Stimulated activated naive CD4-positive, alpha-beta T cell (primary cell): ENCODE data around the gene COL4A4.

Experiments used
- DNase-seq, 6 experiments: peaks; one replicate each; lab custom pipeline; 2025; lab: John Stamatoyannopoulos, UW

The COL4A4 gene

DNA sequence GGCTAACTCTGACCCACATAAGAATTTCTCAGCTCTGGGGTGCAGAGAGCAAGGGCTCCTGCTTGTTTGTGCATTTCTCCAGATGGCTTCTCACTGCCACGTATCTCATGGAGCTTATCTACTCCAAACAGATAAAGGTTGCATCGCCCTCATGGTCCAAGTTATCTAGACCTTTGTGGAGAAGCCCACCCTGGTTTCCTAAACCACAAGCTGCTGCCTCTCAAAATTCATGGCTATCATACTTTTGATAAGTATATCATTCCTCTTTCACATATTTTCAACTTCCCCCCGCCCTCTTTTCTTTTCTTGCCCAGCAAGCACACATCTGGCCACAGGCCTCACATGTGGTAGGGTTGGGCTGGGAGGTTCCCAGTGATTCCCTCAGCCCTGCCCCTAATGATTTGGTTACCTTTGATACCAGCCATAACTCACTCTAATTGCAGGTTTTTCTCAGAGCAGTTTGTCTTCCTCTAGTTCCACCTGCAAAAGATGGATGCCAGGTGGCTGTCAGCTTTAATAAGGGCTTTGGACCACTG lies 182.1 kb downstream of the COL4A4 start:
- no peak for DNase-seq

GRCh38 chr2:226979004-226979403 lies 185.0 kb downstream of the COL4A4 start:
- DNase-seq = no peak

DNA sequence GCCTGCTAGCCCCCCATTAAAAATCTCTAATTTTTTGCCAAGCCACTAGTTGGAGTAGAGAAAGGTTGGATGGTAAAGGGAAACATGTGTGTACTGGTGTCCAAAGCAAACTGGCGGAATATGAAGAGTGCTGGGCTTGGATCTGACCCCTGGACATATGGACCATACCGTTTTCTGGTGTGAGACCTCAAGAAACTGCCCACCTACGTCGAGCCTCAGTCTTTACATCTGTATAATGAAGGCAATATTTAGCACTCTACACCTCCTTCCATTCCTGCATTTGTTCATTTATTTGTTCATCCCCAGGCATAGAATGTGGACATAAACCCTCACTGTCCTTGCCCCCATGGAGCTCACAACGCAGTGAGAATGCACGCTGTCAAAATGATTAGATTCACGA lies 185.7 kb downstream of the COL4A4 start:
- no peak for DNase-seq

DNA sequence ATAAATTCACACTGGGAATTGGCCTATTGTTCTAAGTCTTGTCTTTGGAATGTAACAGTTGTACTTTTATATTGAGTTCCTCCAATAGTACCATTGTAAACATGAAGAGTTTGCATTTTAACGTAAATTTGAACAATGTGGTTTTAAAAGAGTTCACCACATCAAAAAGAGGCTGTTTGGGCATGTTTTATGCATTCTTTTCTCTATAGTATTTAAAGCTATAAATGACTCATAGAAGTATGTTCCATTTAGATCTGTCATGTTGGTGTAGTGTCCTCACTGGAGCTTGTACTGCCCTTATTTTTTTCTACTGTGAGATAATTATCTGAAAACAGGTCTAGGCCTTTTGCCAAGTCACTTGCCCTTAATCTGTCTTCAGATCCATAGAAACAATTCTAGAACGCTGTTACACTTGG lies 186.2 kb downstream of the COL4A4 start:
- DNase-seq = no peak

GRCh38 chr2:226973816-226974215 lies 190.2 kb downstream of the COL4A4 start:
- DNase-seq = no peak

DNA sequence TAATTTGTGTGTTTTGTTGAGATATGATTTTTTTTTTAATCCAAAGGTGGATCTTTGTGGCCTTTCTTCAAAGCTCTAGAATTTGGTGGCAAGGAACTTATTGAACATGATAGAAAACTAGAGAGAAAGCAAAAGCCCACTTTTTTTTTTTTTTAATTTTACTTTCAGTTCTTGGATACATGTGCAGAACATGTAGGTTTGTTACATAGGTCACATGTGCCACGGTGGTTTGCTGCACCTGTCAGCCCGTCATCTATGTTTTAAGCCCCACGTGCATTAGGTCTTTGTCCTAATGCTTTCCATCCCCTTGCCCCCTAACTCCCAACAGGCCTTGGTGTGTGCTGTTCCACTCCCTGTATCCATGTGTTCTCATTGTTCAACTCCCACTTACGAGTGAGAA lies 192.2 kb downstream of the COL4A4 start:
- DNase-seq = no peak

GRCh38 chr2:226971084-226971483 lies 192.9 kb downstream of the COL4A4 start:
- DNase-seq = peak in 2 of 6 experiments; percentile 7 to 14

DNA sequence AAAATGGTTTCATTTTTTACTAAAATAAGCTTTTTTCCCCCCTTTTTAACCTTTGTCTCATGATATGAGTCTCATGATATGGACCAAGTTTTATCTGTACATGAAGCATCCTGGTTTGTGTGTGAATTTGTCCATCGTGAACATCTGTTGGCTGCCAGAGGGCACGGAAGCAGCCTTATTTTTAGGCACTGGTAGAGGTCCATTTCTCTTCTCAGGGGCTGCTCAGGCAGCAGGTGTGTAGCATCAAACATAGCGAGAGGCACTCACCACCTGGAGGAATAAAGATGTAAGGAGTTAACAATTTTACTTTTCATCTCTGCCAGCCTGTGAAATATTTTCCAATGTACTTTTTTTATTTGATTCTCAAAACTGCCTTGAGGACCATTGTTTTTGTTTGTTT lies 193.6 kb downstream of the COL4A4 start:
- DNase-seq = no peak

- DNase-seq = no peak
These were observed 194.5 kb downstream of the COL4A4 start for GRCh38 chr2:226969417-226970080.

DNA sequence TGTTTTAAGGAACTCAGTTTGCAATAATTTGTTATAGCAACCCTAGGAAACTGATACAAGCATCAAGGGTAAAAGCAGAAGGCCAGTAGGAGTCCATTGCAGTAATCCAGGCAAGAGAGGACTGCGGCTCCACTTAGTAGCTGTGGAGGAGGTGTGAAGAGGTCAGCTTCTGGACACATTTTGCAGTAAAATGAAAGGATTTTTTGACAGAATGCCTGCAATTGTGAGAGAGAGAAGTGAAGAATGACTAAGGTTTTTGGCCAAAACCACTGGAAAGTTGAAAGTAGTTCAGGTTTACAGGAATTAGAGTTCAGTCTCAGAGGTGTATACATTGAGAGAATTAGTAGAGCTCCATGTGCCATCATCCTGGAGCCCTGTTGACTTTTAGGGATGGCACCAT lies 198.6 kb downstream of the COL4A4 start:
- DNase-seq = no peak

DNA sequence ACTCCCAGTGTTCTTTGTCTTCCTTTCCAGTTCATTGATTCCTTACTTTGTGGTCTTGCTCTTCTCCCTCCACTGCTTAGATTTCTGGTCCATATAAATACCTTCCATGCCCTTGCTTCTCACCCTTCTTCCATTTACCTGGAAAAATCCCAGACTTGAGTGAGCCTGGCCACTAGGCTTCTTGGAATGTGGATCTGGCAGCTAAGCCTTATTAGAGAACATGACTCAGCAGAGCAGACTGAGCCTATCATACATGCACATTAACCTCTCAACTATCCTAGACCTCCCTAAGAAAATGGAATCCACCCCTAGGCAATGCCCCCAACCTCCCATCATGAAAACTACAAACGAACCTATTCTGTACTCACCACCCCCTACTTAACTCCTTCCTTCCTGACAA lies 200.5 kb downstream of the COL4A4 start:
- no peak for DNase-seq

GRCh38 chr2:226962176-226962773 lies 201.7 kb downstream of the COL4A4 start:
- DNase-seq = no peak

- no peak for DNase-seq
These were observed 204.6 kb downstream of the COL4A4 start for GRCh38 chr2:226959418-226959817.

DNA sequence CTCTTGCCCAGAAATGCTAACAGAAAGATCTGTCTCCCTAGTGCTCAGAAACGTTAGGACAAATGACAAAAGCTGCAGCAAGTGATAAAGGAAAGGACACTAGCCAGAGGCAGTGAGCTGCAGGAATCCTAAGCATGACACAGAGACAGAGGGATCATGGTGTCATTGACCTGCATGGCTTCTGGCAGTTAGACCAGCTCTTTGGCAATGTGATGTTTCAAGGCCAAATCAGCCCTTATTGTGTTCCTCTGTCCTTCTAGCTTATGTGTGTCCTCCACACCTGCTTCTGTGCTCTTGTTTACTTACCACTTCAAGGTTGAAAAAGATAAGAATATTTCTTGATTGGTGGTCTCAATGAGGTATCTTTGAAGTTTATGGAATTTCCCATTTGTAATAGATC lies 207.3 kb downstream of the COL4A4 start:
- DNase-seq = no peak

DNA sequence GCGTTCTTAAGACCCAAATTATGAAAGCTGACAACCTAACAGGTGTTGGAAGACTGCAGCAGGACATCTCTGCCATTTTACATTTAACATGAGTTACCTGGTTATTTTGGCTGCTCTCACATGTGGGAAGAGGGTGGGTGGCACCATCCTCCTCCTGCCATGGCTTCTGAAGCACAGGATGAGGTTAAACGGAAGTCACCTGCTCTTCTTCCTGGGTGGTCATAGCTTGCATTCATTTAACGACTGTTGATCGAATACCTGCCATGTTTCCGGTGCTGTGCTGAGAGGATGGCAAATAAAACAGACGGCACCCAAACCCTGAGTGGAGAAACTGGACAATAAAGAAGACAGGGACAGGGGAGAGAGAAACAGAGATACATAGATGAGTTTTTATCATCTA lies 210.2 kb downstream of the COL4A4 start:
- DNase-seq = no peak

DNA sequence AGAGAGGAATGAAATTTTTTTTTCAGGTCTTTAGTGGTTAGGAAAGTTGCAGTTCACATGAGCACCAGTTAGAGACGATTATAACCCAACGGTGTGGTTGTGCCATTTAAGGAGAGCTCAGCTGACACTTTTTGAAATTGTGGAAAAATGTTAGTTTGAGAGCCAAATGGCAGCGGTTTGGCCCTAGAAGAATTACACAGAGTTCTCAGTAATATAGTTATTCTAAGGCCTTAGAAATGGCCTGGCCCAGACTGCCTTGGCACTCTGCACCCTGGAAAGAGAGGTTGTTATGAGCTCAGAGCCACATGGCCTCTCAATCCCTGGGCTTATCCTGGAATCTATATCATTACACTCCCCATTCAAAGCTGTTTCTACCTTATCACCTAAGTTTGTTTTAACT lies 210.8 kb downstream of the COL4A4 start:
- no peak for DNase-seq
